ENCODE data around the gene TCIRG1.

Gene TCIRG1

DNA sequence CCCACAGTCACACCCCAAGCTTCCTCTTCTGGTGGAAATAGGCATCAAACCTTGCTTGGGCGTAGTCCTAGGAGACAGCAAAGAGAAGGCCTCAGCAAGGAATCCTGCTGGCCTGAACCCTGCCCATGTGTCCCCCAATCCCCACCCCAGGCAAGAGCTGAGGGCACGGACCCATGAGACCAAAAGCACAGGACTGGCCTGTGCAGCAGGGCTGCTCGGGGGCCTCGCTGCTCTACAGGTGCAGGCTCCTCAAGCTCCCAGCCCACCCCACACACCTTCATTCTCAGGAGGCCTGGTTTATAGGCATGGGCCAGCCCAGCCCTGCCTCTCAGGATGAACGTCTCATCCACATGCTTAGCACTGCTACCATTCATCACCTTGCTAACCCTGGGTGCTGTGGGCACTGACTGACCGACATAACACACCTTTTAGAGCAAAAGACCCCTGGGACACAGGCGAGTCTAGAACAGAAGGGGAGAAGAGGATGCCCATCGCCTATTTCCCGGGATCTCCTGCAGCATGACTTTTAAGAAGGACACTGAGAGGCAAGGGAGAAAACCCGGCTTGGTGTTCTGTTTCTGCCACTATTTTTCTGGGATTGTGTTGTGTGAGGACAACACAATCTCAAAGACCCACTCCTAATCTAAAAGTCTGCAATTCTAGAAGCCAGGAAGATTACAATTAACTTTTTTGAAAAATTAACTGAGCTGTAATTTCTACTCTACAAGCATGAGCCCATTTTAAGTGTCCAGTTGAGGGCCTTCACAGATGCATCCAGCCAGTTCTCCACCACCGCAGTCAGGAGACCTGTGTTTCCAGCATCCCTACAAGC is 15.4 kb downstream of the TCIRG1 start:
- TF ChIP-seq, protein P1, sequence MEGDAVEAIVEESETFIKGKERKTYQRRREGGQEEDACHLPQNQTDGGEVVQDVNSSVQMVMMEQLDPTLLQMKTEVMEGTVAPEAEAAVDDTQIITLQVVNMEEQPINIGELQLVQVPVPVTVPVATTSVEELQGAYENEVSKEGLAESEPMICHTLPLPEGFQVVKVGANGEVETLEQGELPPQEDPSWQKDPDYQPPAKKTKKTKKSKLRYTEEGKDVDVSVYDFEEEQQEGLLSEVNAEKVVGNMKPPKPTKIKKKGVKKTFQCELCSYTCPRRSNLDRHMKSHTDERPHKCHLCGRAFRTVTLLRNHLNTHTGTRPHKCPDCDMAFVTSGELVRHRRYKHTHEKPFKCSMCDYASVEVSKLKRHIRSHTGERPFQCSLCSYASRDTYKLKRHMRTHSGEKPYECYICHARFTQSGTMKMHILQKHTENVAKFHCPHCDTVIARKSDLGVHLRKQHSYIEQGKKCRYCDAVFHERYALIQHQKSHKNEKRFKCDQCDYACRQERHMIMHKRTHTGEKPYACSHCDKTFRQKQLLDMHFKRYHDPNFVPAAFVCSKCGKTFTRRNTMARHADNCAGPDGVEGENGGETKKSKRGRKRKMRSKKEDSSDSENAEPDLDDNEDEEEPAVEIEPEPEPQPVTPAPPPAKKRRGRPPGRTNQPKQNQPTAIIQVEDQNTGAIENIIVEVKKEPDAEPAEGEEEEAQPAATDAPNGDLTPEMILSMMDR (IDR thresholded peaks at IDR 0.05; ENCODE audit: control extremely low read depth, extremely low read depth, low read depth, missing control alignments) = no peak
- ChIA-PET POLR2A (no interaction called here), CTCF (no interaction called here)
- DNase-seq (ENCODE audit: extremely low spot score) = no peak

DNA sequence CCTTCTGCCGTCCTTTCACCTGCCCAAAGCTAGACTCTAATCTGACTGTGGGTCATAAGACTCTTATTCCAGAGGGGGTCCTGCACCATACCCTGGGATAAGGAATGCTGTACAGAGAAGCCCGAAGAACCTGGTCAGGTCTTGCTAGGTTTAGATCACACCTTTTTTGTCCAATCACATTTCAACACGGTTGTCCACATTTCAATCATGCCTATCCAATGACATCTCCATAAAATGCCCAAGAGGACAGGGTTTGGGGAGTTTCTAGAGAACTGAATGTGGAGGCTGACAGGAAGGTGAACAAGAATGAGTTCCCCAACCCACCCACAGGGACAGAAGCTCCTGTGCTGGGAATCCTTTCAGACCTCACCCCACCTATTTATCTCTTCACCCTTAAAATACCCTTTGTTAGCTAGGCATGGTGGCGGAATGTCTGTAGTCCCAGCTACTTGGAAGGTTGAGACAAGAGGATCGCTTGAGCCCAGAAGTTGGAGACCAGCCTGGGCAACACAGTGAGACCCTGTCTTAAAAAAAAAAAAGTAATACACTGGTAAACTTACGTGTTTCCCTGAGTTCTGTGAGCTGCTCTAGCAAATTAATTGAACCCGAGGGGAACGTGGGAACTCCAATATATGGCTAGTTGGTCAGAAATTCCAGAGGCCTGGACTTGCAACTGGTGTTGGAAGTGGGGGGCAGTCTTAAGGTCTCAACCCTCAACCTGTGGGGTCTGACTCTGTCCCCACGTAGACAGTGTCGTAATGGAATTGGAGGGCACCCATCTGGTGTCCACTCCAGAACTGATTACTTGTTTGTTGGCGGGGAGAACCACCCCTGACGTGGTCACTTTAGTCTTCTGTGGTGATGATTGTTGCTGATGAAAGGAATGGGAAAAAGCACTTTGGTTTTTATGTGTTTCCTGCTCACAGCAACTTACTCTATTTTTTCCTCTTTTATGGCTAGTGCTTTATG is 17.8 kb downstream of the TCIRG1 start:
- no peak for DNase-seq (ENCODE audit: extremely low spot score)
- ChIA-PET CTCF (interaction anchor here (1.0 kb wide), 1 partner anchor 19 kb away, joined by 3 read pairs; no protein-coding TSS in a partner anchor), POLR2A (no interaction called here)
- TF ChIP-seq, protein P1 (IDR thresholded peaks at IDR 0.05; ENCODE audit: control extremely low read depth, extremely low read depth, low read depth, missing control alignments) = no peak

DNA sequence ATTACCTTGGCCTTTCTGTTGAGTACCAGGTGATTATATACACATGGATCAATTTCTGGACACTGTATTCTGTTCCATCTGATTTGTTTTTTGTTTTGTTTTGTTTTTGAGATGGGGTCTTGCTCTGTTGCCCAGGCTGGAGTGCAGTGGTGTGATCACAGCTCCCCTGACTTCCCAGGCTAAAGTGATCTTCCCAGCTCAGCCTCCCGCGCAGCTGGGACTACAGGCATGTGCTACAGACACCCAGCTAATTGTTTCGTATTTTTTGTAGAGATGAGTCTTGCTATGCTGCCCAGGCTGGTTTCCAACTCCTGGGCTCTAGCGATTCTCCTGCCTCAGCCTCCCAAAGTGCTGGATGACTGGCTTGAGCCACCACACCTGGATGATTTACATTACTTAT is 19.0 kb downstream of the TCIRG1 start:
- CTCF ChIA-PET = no interaction called here
- no peak for DNase-seq (ENCODE audit: extremely low spot score)
- TF ChIP-seq, protein P1 (IDR thresholded peaks at IDR 0.05; ENCODE audit: control extremely low read depth, extremely low read depth, low read depth, missing control alignments) = no peak
- POLR2A ChIA-PET = no interaction called here

DNA sequence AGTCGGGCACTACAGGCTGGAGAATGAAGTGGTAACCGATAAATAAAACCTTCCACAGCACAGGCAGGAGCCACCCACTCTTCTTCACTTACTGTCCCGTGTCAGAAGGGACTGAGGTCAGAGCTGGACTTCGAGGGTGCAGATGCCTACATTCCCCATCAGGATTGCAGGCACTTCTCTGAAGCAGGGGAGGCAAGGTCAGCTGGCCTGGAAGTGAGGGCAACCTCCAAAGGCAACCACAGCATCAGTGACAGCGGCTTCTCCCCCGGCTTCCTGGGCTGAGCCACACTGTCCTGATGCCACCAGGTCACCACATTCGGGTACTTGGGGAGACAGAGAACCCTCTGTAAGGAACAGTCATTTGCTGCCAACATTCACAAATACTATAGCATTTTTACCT is 22.7 kb downstream of the TCIRG1 start:
- ChIA-PET CTCF (interaction anchor here (2.2 kb wide), 1 partner anchor 10 kb away, joined by 6 read pairs; no protein-coding TSS in a partner anchor), POLR2A (no interaction called here)
- no peak for DNase-seq (ENCODE audit: extremely low spot score)
- TF ChIP-seq, protein P1 (IDR thresholded peaks at IDR 0.05; ENCODE audit: control extremely low read depth, extremely low read depth, low read depth, missing control alignments) = no peak

DNA sequence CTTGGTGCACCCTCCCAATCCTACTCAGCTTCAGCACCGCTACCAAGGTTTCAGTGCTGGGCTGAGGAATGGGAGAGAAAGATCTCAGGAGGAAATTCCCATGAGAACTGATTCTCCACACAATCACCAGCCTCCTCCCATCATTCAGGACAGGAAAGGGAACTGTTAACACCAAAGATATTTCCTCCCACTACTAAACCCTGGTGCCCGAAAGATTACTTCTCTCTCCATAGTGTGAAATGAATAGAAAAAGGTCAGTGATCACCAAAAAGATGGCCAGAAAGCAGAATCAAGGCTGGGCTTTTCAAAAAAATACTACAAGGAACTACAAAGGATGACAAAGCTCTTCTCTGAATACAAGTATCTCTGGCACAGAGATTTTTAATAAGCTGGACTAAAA is 26.1 kb downstream of the TCIRG1 start:
- CTCF ChIA-PET = interaction anchor here (1.3 to 1.6 kb wide), 2 partner anchors 23 to 144 kb away, joined by 5 read pairs; no protein-coding TSS in a partner anchor
- POLR2A ChIA-PET = interaction anchor here (0.8 kb wide), 1 partner anchor 54 kb away, joined by 4 read pairs; no protein-coding TSS in a partner anchor
- TF ChIP-seq, protein P1 (IDR thresholded peaks at IDR 0.05; ENCODE audit: control extremely low read depth, extremely low read depth, low read depth, missing control alignments) = no peak
- DNase-seq (ENCODE audit: extremely low spot score) = no peak

DNA sequence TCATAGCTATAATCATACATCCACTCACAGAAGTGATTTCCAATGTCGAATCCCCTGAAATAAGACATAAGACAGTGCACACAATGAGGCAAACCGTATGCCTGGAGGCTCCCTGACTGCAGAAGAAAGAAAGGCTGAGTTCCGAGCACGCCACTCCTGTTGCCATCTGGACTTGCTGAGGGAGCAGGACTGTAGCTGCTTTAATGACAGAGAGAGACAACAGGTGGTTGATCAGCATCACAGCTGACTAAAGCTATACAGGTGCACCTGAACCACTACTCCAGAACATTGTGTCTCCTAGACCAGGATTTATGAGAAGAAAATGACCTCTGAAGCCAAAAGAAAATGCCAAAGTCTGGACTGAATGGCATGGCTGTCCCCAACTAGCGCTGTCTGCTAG is 27.0 kb downstream of the TCIRG1 start:
- TF ChIP-seq, protein P1 (IDR thresholded peaks at IDR 0.05; ENCODE audit: control extremely low read depth, extremely low read depth, low read depth, missing control alignments) = no peak
- DNase-seq (ENCODE audit: extremely low spot score) = no peak
- ChIA-PET POLR2A (no interaction called here), CTCF (interaction anchor here (1.3 kb wide), 1 partner anchor 24 kb away, joined by 5 read pairs; no protein-coding TSS in a partner anchor)
